Left ventricle myocardium inferior (tissue), 1 donor: ENCODE results near the gene CCL26. TPM values are rescaled to one million over a fixed set of nuclear protein-coding genes. Genes with fewer than 3 reads are reported as not detected.

Source experiments
- DNase-seq: peaks from one replicate; pipeline ENCODE4 v3.0.0-alpha.2; 2020
- H3K27ac ChIP-seq: fragments of 200-600 bp; replicated peaks from 2 replicates; pipeline ENCODE4 v1.8.0; 2021
- H3K27me3 ChIP-seq: fragments of 200-600 bp; 2 replicates; pipeline ENCODE4 v1.8.0; 2021; ENCODE audit warnings: low read depth
- H3K36me3 ChIP-seq: fragments of 200-600 bp; 2 replicates; pipeline ENCODE4 v1.8.0; 2021
- H3K4me1 ChIP-seq: fragments of 200-600 bp; 2 replicates; pipeline ENCODE4 v1.8.0; 2021
- H3K4me3 ChIP-seq: fragments of 200-600 bp; 2 replicates; pipeline ENCODE4 v1.8.0; 2021; ENCODE audit warnings: mild to moderate bottlenecking, moderate library complexity
- H3K9me3 ChIP-seq: fragments of 200-600 bp; replicated peaks from 2 replicates; pipeline ENCODE4 v1.8.0; 2021
- intact Hi-C: fragments of 100-400 bp; cut with micrococcal nuclease; formaldehyde crosslinking; loops from one replicate; pipeline ENCODE4 v1.11.0; 2022
- total RNA-seq: library from RNA; stranded (reverse); fragmentation: NEBNext Ultra II Directional; extraction: Animal tissue kit (Norgen Biotek cat#: 25700); gene quantifications from one replicate; pipeline ENCODE4 v1.2.1, GENCODE V29; 2021
- TF ChIP-seq, protein P1 (sequence below): fragments of 200-600 bp; IDR thresholded peaks from 2 replicates; pipeline ENCODE4 v1.8.0; 2021; ENCODE audit warnings: antibody characterized with exemption, mild to moderate bottlenecking, borderline replicate concordance
- donor health status: DM: no; HTN: yes; CAD: no; lungs with severe emphysema.

Gene CCL26
- total RNA-seq, 1 donor from 2014 or later = 0.49 TPM

DNA sequence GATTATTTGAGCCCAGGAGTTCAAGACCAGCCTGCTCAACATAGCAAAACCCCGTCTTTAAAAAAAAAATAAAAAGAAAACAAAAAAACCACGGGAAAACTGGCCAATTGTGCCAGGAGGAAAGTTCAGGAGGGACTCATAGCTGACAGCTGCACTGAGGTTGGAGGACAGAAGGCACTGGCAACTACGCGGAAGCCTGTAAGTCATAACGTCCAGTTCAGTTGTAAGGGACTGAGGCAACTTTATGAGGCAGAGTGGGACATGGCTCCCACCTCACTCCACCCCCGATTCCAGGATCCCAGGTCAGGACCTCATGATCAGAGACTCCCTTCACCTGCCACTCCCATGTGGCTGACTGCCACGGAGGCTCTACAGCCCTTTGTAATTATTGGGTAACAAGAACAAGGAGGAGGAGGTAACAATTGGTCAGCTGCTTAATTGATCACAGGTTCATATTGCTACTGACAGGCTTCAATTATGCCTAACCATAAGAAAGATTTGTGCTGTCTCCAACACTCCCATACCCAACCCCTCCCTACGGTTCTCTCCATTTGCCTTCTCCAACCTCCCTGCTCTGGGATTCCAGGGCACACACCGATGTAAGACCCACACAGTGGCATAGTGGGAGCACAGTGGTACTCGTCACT, 43.5 kb upstream of the CCL26 start:
- DNase-seq = no peak
- no peaks in the 10 kb centered on the region for H3K9me3 ChIP-seq
- peaks cover 28% of the 10 kb centered on the region for H3K27me3 ChIP-seq
- H3K4me3 ChIP-seq = no peak overlapping the region
- no peak overlapping the region for H3K27ac ChIP-seq
- intact Hi-C loops = no loop called here
- TF ChIP-seq, protein P1, sequence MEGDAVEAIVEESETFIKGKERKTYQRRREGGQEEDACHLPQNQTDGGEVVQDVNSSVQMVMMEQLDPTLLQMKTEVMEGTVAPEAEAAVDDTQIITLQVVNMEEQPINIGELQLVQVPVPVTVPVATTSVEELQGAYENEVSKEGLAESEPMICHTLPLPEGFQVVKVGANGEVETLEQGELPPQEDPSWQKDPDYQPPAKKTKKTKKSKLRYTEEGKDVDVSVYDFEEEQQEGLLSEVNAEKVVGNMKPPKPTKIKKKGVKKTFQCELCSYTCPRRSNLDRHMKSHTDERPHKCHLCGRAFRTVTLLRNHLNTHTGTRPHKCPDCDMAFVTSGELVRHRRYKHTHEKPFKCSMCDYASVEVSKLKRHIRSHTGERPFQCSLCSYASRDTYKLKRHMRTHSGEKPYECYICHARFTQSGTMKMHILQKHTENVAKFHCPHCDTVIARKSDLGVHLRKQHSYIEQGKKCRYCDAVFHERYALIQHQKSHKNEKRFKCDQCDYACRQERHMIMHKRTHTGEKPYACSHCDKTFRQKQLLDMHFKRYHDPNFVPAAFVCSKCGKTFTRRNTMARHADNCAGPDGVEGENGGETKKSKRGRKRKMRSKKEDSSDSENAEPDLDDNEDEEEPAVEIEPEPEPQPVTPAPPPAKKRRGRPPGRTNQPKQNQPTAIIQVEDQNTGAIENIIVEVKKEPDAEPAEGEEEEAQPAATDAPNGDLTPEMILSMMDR = no peak
- H3K36me3 ChIP-seq = no peaks in the 10 kb centered on the region
- no peaks in the 10 kb centered on the region for H3K4me1 ChIP-seq

DNA sequence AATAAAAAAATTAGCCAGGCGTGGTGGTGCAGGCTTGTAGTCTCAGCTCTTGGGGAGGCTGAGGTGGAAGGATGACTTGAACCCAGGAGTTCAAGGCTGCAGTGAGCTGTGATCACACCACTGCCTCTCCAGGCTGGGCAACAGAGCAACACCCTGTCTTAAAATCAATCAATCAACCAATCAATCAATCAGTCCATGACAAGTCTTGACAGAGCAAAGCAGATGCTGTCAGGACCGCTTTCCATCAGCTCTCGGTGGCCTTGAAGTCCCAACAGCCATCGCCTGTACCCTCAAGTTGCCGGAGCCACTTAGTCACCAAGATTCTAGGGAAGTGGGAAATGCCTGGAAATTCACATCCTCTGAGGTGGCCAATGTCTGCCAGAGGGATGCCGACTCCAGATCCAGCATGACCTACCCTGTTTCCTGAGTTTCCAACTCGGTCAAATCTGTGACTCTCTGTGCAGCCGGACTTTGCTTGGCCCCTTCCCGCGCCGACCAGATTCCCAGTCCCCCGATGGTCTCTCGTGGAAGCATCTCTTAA, 42.5 kb upstream of the CCL26 start:
- Histone ChIP-seq H3K4me1 (no peaks in the 10 kb centered on the region), H3K9me3 (no peaks in the 10 kb centered on the region), H3K27ac (no peak overlapping the region), H3K36me3 (no peaks in the 10 kb centered on the region), H3K4me3 (no peak overlapping the region), H3K27me3 (peaks cover 28% of the 10 kb centered on the region)
- TF ChIP-seq, protein P1 = no peak
- intact Hi-C loops = no loop called here
- DNase-seq = no peak

DNA sequence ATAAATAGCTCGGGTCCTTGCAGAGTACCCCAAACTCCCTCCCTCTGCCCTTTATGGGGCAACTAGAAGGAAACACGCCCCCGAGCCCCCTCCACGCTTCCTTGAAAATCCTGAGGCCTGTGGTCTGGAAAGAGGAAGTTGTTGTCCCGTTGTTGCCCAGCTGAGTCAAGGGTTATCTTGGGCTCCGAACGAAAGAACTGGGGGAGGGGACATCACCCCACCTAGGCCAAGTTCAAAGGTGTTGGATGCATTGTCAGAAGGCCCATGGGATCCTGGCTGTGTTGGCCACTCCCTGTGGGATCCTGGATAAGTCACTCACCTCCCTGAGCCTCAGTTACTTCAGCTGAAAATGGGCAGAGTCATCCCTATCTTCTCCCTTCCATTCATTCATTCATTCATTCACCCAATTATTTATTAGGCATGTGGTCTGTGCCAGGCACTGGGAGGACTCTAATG, 41.8 kb upstream of the CCL26 start, which contains the start of gene CCL24:
TSS of gene CCL24 (minus strand) at position 26 of the 456 bp plus-strand sequence. CDS start 91 bp downstream, outside the sequence.
- Histone ChIP-seq H3K27ac (no peak within 1 kb of the TSS), H3K36me3 (no peaks in the 10 kb centered on the region), H3K4me3 (no peak within 1 kb of the TSS), H3K4me1 (no peaks in the 10 kb centered on the region), H3K27me3 (peaks cover 28% of the 10 kb centered on the region), H3K9me3 (no peaks in the 10 kb centered on the region)
- TF ChIP-seq, protein P1 = no peak
- intact Hi-C loops = no loop called here
- DNase-seq = no peak

DNA sequence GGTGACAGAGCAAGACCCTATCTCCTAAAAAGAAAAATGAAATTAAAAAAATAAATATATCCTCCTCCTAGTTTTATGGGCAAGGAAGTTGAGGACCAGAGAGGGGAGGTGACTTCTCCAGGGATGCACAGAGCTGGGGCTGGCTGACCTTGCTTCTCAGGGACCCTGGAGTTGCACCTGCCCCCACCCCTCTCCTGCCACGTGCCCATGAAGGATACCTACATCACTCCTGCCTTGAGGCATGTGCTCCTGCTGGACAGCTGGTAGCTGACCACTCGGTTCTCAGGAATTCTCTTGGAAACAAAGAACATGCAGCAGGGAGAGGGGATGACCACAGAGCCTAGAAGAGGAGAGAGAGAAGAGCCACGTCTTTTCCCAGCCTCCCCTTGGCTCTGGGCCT, 41.1 kb upstream of the CCL26 start:
- no peak overlapping the region for H3K27ac ChIP-seq
- intact Hi-C loops = no loop called here
- DNase-seq = no peak
- peaks cover 5% of the 10 kb centered on the region for H3K9me3 ChIP-seq
- H3K27me3 ChIP-seq = peaks cover 27% of the 10 kb centered on the region
- H3K4me1 ChIP-seq = no peaks in the 10 kb centered on the region
- TF ChIP-seq, protein P1 = no peak
- no peak overlapping the region for H3K4me3 ChIP-seq
- H3K36me3 ChIP-seq = no peaks in the 10 kb centered on the region

- intact Hi-C loops = no loop called here
- DNase-seq = no peak
- peaks cover 21% of the 10 kb centered on the region for H3K27me3 ChIP-seq
- no peaks in the 10 kb centered on the region for H3K36me3 ChIP-seq
- no peak overlapping the region for H3K4me3 ChIP-seq
- H3K27ac ChIP-seq = no peak overlapping the region
- H3K9me3 ChIP-seq = peaks cover 15% of the 10 kb centered on the region
- no peaks in the 10 kb centered on the region for H3K4me1 ChIP-seq
- TF ChIP-seq, protein P1 = no peak
These were observed 40.1 kb upstream of the CCL26 start for GRCh38 chr7:75811894-75812678.
